HG03135 (cell line): Measurements from ENCODE around the gene RERE.
"Not testable (repeated sequence)": the region's sequence is repeated elsewhere in the genome, so short reads cannot be mapped to it uniquely, and the experiment has no call there.

Source experiments
- ATAC-seq: cut with Tn5 transposase; IDR thresholded peaks from one replicate; pipeline ENCODE4 v1.9.1; 2021; ENCODE audit warnings: mild to moderate bottlenecking, moderate library complexity; ENCODE audit not compliant: unreplicated experiment

RERE gene

DNA sequence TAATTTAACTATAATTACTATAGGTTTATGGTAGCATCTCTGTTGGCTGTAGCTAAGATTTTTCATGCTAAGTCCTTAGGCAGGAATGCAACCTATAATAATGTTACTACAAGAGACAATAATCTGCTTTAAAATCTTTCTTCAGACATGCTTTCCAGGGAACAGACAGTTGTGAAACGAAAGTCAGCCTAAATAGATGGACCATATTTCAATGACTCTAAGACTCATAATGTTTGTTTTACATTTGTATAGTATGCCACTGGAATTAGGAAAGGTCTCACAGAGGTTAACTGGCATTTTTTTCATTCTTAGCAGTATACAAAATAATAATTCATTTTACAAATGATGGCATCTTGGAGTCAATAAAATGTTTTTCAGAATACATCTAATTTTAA, 8.1 kb downstream of the RERE start:
- no peak for ATAC-seq

DNA sequence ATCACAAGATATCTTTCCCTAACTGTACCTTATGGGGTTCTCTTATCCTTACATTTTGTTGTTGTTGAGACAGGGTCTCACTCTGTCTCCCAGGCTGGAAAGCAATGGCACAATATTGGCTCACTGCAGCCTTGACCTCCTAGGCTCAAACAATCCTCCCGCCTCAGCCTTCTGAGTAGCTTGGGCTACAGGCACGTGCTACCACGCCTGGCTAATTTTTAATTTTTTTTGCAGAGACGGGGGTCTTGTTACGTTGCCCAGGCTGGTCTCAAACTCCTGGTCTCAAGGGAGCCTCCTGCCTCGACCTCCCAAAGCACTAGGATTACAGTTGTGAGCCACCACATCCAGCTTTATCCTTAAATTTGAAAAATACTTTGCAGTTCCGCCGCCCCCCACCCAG, 10.4 kb downstream of the RERE start:
- ATAC-seq, result no peak

DNA sequence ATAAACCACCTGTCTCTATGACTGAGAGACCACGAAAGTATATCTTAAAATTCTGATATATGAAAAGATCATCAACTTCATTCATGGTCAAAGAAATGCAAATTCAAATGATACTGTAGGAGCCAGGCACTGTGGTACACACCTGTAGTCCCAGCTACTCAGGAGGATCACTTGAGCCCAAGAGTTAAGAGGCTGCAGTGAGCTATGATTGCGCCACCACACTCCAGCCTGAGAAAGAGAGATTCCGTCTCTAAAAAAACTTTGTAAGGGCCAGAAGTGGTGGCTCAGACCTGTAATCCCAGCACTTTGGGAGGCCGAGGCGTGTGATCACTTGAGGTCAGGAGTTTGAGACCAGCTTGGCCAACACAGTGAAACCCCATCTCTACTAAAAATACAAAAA, 17.0 kb downstream of the RERE start:
- ATAC-seq, result no peak

DNA sequence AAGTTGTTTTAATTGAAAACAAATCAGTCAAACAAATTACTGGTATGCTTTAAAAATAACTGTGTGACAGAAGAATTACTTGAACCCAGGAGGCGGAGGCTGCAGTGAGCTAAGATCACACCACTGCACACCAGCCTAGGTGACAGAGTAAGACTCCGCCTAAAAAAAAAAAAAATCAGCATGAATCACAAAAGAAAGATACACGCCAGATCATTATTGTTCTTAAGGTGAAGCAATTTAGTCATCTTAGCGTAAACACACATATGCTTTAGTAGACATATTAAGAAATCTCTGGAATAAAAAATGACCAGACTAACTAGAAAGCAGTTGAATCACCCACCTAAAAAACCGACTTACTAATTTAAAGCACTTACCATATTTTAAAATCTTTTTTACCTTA, 20.2 kb downstream of the RERE start:
- no peak for ATAC-seq

DNA sequence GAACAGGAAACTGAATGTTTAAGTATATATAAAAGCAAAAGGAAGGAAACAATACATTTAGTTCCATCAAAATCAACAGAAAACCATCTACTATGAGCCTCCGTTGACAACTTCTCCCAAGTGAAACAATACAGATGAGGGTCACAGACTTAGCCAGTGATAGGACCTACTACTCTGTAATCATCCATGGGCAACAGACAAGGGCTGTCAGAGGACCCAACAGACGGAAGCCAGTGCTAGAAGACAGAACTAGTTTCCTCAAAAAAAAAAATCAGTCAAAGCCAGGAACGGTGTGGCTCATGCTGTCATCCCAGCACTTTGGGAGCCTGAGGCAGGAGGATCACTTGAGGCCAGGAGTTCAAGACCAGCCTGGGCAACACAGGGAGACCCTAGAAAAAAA, 20.6 kb downstream of the RERE start:
- ATAC-seq, result no peak

DNA sequence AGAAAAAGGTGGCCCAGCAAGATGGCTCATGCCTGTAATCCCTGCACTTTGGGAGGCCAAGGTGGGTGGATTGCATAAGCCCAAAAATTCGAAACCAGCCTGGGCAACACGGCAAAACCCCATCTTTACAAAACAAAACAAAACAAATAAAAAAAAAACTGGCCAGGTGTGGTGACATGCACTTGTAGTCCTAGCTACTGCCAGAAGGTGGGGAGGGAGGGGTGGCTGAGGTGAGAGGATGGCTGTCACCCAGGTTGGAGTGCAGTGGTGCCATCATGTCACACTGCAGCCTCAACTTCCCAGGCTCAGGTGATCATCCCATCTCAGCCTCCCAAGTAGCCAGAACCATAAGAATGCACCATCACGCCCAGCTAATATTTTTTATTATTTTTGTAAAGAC, 22.8 kb downstream of the RERE start:
- ATAC-seq, result no peak

DNA sequence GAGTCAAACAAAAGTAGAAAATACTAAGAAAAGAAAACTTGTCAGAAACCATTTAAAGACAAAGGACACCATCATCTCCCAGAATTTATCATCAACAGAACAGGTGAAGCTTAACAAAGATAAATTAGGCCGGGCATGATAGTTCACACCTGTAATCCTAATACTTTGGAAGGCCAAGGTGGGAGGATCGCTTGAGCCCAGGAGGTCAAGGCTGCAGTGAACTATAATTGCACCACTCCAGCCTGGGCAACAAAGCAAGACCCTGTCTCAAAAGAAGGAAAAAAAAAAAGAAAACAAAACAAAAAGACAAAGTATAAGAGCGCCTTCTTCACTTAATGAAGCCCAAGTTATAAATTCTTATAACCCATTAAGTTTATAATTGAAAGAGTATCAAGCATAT, 25.6 kb downstream of the RERE start:
- no peak for ATAC-seq

DNA sequence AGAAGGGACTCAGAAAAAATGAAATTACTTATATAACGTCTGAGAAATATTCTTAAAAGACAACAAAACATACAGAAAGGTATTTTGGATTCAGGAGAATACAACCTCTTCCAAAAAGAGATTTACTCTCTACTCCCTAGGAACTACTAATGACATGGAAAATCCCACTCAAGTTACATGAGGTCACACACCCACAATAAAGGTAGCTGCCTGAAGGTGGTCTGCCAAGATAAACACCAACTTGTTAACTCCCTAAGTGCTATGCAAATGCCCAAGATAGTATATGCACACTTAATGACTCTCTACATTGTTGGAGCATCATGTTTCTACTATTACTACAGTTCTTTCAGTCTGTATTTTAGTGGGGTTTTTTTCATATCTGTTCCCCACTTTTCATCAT, 26.5 kb downstream of the RERE start:
- ATAC-seq, result no peak

DNA sequence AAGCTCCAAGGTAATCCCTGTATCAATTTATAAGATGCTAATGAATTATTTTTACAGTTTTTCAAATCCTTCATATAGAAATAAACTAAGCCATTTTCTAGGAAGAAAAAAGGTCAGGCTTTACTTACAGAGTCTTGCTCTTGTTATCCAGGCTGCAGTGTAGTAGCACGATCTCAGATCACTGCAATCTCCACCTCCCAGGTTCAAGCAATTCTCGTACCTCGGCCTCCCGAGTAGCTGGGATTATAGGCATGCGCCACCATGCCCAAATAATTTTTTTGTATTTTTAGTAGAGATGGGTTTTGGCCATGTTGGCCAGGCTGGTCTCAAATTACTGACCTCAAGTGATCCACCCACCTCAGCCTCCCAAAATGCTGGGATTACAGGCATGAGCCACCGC, 27.0 kb downstream of the RERE start:
- no peak for ATAC-seq

DNA sequence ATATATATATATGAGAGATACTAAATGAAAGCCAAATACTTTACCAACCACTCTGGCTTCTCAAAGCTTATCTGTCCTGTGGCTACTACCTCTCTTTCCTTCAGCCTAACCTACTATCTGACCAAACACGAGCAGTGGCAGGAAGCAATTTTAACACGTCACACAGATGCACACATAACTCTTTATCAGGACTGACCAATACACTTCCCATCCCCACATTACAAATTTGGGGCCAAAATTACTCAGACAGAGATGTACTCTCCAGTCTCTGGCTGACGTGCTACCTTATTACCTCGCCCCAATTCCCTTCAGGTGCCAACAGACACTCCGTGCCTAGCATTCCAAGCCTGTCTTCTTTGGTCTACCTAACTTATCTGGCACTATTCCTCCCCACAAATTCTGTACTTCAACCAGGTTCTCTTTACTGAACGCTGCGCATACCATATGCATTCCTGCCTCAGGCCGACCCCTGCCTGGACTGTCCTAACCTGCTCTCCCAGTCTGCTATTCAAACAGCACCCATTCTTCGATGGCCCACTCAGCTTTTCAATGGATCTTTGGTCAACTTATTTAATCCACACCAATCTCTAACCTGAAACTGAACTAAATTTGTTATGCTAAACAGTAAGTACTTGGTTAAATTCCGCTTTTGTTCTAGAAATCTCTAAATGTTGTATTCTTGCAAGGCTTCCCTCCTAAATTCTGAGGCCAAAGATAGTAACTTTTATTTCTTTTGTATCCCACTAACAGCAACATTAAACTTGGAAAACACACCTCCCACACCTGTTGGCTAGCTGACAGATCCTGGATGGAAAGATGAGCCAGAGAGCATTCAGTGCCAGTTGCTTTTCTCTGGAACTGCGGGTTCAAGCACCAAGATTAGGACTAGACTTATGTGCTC, 27.9 kb downstream of the RERE start:
- no peak for ATAC-seq

DNA sequence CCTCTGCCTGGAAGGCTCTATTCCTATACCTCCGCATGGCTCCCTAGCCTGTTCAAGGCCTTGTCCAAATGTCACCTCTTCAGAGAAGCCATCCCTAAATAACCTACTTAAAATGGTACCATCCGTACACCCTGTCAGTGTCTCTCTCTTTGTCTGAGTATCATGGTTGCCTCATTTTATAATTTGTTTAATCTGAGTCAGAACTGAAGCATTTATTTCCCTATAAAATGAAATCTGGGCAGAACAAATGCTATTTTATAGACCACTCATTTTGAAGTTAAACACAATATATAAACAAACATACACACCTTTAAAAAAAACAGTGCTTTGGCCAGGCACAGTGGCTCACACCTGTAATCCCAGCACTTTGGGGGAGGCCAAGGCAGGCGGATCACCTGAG, 30.2 kb downstream of the RERE start:
- no peak for ATAC-seq

DNA sequence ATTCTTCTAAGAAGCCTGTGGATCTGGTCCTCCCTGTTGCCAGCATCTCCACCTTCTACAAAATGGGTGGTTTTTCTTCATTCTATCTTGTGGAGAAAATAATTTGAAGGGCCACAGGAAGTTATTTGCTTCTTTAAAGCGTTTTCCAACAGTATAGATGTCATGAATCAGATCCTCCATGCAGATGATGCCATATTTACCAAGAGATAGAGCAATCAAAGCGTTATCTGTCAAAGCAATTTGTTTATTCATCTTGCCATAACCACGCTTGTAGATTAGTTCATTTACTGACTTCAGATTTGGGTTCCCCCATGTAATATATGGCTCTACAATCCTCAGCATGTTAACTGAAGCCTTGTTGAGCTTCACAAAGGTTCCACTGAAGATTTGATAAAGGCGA, 31.2 kb downstream of the RERE start:
- not testable (repeated sequence) for ATAC-seq

DNA sequence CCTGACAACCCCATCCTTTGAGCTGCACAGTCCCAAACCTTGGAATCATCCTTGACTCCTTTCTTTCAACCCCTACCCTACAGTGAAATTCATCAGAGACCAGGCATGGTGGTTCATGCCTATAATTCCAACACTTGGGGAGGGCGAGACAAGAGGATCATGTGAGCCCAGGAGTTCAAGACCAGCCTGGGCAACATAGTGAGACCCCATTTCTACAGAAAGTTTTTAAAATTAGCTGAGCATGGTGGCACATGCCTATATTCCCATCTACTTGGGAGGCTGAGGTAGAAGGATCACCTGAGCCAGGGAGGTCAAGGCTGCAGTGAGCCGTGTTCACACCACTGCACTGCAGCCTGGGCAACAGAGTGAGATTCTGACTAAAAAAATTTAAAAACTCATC, 34.5 kb downstream of the RERE start:
- ATAC-seq, result no peak

DNA sequence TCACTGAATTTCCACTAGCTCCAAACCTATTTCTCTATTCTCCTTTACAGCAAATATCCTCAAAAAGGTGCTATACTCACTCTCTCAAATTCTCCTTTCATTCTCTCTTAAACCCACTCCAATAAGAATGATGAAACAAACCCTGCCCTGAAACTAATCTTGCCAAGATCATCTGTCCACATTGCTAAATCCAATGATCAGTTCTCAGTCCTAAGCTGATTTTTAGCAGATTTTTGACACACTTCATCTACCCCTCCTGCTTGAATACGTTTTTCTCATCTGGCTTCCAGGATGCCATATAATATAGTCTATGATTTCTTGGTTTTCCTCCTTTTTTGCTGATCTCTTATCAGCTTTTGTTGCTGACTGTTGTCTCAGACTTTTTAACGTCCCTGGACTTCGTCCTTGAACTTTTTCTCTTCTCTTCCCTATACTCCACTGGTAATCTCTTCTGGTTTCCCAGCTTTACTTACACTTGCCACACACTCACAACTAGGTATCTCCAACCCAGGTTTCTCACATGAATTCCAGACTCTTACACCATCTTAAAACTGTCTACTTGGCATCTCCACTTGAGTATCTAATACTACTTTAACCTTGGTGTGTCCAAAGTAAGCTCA, 35.3 kb downstream of the RERE start:
- no peak for ATAC-seq

DNA sequence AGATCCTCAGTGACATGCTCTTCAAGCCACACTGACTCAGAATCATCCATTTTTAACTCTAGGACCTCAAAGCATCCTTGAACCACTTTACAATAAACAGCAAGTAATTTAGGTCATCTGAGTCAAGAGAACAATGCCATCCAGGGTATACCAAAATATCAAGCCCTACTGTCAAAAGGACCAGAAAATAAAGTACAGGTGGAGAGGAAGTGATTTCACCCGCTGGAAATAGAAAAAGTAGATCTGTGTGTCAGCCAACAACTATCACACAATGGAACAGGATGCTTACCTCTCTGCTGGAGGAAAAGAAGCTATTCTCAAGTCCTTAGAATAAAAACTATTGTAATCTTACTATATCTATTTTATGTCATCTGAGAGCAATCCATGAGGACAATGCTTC, 37.0 kb downstream of the RERE start:
- no peak for ATAC-seq

DNA sequence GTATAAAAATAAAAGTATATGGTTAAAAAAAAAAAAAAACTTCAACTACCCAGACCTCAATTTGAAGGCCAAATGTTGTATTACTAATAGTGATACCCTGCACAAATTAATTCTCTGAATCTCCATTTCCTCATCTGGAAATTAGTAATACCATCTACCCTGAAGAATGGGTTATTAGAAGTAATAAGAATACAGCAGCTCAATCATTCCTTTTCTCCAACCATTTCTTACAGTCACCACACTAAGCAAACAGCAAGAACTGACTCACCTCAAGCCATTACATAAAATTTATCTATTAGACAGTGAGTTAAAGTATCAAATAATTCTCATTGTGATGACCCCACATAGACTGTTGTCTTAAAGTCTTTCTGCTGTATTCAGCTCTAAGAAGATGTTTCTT, 39.6 kb downstream of the RERE start:
- no peak for ATAC-seq

DNA sequence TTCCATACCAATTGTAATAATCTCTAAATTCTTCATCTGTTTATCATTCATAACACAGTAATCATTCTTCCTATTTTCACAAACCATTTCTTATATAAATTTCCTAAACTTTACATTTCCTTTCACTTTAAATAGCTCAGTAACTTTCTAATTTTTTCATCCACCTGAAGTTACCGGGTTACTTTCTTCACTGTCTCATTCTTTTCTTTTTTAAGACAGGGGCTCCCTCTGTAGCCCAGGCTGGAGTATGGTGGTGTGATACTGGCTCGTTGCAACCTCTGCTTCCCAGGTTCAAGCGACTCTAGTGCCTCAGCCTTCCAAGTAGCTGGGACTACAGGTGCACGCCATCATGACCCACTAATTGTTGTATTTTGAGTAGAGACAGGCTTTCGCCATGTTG, 41.3 kb downstream of the RERE start:
- ATAC-seq, result no peak

DNA sequence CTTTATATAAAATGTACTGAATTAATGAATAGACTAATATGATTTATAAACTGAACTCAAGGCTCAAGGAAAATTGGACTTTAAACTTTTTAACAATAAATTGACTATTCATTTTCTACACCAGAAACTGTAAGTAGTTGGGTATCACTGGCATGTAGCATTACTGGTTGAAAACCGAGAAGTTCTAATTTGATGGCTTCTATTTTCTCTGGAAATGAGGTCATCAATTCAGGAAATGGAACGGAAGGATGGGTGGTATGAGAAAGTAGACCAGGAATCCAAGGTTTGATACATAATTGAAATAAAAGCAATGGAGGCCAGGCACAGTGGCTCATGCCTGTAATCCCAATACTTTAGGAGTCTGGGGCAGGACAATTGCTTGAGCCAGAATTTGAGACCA, 50.4 kb downstream of the RERE start:
- ATAC-seq, result no peak

DNA sequence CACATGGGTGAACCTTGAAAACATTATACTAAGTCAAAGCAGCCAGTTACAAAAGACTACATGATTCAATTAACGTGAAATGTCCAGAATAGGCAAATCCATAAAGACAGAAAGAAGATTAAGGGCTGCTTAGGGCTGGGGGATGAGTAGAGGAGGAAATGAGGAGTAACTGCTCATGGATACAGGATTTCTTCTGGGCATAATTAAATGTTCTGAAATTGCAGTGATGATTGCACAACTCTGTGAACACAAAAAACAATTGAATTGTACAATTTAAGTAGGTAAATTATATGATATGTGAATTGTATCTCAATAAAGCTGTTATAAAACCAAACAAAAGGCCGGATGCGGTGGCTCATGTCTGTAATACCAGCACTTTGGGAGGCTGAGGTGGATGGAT, 52.2 kb downstream of the RERE start:
- ATAC-seq, result no peak

DNA sequence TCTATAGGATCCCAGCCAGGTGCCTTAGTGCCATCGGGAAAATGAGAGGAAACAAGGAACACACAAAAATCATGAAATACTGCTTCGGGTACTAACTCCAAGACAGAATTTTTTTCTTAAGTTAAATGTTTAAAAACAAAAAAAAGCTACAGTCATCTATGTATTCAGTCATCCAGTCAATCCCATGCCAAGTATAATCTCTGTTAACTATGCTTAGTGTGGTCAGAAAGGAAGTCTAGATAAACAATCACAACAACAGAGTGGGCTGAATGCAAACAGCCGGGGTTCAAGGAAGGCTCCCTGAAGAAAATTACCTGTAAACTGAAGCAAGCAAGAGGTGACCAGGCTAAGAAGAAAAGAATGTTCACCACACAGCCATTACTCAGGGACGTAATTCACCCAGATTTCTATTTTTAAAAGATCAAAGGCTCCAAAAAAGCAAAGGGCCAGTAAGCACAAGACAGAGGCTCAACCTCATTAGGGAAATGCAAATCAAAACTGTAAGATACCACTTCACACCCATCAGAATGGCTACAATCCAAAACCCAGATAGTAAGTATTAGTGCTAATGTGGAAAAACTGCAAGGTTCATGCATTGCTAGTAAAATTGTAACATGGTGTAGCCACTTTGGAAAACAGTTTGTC, 53.0 kb downstream of the RERE start:
- no peak for ATAC-seq

DNA sequence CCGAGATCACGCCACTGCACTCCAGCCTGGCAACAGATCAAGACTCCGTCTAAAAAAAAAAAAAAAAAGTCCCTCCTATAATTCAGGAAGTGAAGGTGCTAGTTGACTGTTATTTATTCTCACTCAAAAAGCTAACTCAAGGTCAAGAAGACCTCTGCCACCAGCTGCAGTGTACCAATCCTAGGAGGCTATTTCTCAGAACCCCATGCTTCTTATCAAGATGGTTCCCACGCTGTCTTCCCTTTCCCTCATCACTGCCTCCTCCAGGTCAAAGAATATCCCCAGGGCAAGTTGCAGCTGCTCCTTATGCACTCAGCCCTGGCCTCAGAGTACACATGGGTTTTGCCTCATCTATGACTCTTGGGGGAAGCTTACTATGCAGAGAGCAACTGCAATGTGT, 53.6 kb downstream of the RERE start:
- ATAC-seq, result no peak

DNA sequence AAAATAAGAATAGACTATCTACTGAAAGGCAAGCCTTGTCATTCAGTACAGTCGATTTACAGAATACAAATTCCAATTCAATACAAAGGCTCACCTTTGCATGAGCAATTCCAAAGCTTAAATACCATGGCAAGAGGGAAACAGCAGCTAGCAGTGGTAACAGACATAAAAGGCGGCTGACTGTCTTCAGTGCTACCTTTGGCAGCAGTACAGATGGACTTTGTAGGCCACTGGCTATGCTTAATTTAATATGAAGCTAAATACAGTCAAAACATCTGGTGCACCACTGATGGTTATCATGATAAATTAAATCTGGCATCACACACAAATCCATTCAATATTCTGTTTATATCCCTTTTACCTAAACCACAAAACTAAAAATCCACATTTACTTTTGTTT, 62.4 kb downstream of the RERE start:
- no peak for ATAC-seq
